PC-9 (cell line): ENCODE results near the gene SLC16A14.

Source experiments
- EZH2 ChIP-seq: fragments of 200-600 bp; sonication (generic); IDR thresholded peaks from 2 replicates; pipeline ENCODE4 v1.8.0; 2017; ENCODE audit warnings: antibody characterized with exemption, low read depth
- TF ChIP-seq, protein P1 (sequence below): fragments of 200-600 bp; sonication (generic); conservative IDR thresholded peaks from 2 replicates; pipeline ENCODE4 v1.6.1; 2017; ENCODE audit warnings: mixed run types, antibody characterized with exemption, mild to moderate bottlenecking, moderate library complexity

DNA sequence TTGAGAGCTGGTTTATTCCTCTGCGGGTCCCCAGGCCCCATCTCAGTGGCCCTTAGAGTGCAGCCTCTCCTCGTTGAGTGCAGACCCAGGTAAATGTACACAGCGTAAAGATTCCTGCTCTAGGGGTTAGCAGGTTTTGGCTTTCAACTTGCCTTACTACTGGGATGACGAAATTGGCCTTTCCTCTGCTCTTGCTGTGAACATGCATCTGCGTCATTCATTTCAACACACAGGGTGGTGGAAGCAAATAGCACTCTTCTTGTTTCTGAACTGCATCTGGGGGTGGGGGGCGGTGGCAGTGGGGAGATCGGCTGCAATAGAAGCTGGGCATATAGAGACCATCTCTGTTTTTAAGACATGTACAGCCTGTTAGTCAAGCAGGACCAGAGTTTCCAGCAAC is 16.5 kb upstream of the SLC16A14 start:
- TF ChIP-seq, protein P1, sequence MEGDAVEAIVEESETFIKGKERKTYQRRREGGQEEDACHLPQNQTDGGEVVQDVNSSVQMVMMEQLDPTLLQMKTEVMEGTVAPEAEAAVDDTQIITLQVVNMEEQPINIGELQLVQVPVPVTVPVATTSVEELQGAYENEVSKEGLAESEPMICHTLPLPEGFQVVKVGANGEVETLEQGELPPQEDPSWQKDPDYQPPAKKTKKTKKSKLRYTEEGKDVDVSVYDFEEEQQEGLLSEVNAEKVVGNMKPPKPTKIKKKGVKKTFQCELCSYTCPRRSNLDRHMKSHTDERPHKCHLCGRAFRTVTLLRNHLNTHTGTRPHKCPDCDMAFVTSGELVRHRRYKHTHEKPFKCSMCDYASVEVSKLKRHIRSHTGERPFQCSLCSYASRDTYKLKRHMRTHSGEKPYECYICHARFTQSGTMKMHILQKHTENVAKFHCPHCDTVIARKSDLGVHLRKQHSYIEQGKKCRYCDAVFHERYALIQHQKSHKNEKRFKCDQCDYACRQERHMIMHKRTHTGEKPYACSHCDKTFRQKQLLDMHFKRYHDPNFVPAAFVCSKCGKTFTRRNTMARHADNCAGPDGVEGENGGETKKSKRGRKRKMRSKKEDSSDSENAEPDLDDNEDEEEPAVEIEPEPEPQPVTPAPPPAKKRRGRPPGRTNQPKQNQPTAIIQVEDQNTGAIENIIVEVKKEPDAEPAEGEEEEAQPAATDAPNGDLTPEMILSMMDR = no peak
- TF ChIP-seq EZH2 = no peak
